ENCODE data around the gene GDPD3.

GRCh38 chr16:30085247-30085646 is 28.1 kb downstream of the GDPD3 start:
- TF ChIP-seq CTCF (optimal IDR thresholded peaks at IDR 0.05 in 1 of 3, IDR thresholded peaks at IDR 0.05 in 1 of 3, conservative IDR thresholded peaks at IDR 0.05 in 1 of 3; ENCODE audit: extremely low read depth in 1 of 3, insufficient read depth in 2 of 3, low read length in 3 of 3) (no peak), EZH2 (IDR thresholded peaks at IDR 0.05; ENCODE audit: low read length) (no peak)

All from keratinocyte (primary cell).